Lung (tissue), 12 donors: Measurements from ENCODE around the gene BCAT1. TPM values are rescaled to one million over a fixed set of nuclear protein-coding genes. Genes with fewer than 3 reads are reported as not detected.

Experiments
- ATAC-seq: fragments of 200-7000 bp; cut with Tn5 transposase; one replicate; pipeline ENCODE4 v1.9.1; 2020; ENCODE audit warnings: moderate number of reproducible peaks; ENCODE audit not compliant: insufficient read depth, low FRiP score
- DNase-seq, 3 donors: peaks; one replicate each; pipeline ENCODE4 v3.0.0-alpha.2; 2013 to 2017
- H3K27ac ChIP-seq, 2 donors: one replicate each; pipeline ENCODE4 v1.5.1; 2013; ENCODE audit warnings: mild to moderate bottlenecking in 2 of 2, moderate library complexity in 2 of 2, control low read depth in 1 of 2, inconsistent platforms in 1 of 2, low read depth in 1 of 2, low read length in 1 of 2
- H3K27me3 ChIP-seq, 3 donors: one replicate each; pipeline ENCODE4 v1.5.1; 2013; ENCODE audit warnings: low read length in 2 of 3; ENCODE audit not compliant: control insufficient read depth in 3 of 3, insufficient read depth in 3 of 3
- H3K36me3 ChIP-seq, 4 donors: one replicate each; pipeline ENCODE4 v1.5.1; 2013; ENCODE audit warnings: low read length in 4 of 4, mild to moderate bottlenecking in 1 of 4, moderate library complexity in 1 of 4; ENCODE audit not compliant: control insufficient read depth in 4 of 4, insufficient read depth in 4 of 4
- H3K4me1 ChIP-seq, 5 donors: one replicate each; pipeline ENCODE4 v1.5.1; 2013; ENCODE audit warnings: low read length in 5 of 5, mild to moderate bottlenecking in 2 of 5, moderate library complexity in 1 of 5; ENCODE audit not compliant: control insufficient read depth in 5 of 5, insufficient read depth in 5 of 5
- H3K4me3 ChIP-seq: one replicate; pipeline ENCODE4 v1.5.1; 2013; ENCODE audit warnings: mild to moderate bottlenecking, control low read depth, moderate library complexity
- H3K9ac ChIP-seq, 2 donors: one replicate each; pipeline ENCODE4 v1.5.1; 2013; ENCODE audit warnings: low read length in 2 of 2, control low read depth in 1 of 2; ENCODE audit not compliant: insufficient read depth in 1 of 2
- H3K9me3 ChIP-seq, 4 donors: one replicate each; pipeline ENCODE4 v1.5.1; 2013; ENCODE audit warnings: low read length in 3 of 4, mild to moderate bottlenecking in 1 of 4, moderate library complexity in 1 of 4; ENCODE audit not compliant: control insufficient read depth in 4 of 4, insufficient read depth in 3 of 4
- CTCF ChIP-seq: IDR thresholded peaks from 2 replicates; pipeline ENCODE4 v1.5.1; 2012; ENCODE audit warnings: mild to moderate bottlenecking; ENCODE audit errors: control extremely low read depth, extremely low read depth
- WGBS, 2 donors: extraction: QIAGEN DNeasy Blood & Tissue Kit; methylation state at CpG; one replicate each; pipeline ENCODE4 v1.1.7; 2013; 5-methylcytosine and 5-hydroxymethylcytosine counted together
- polyA plus RNA-seq, 2 donors: library from polyadenylated mRNA; stranded (reverse); fragments of 200-250 nt; gene quantifications; one replicate each; pipeline ENCODE4 v1.2.1, GENCODE V29; 2013
- total RNA-seq, 2 donors: library from RNA; depleted of rRNA in 1 of 2; stranded (reverse); fragments of >200 nt in 1 of 2; gene quantifications; one replicate each; pipeline ENCODE4 v1.2.1, GENCODE V29; 2014 to 2021
- donor health status: control.
- donor health status: control.
- donor health status: Bipolar disorder and iron deficiency.
- donor health status: healthy.
- donor health status: DM: yes; HTN: yes; CAD: no.

Gene BCAT1
- total and polyA plus RNA-seq, 4 donors = 11.7 to 94.9 (median 40.9) TPM

- Histone ChIP-seq H3K4me3 (no peak overlapping the region), H3K27ac (no peak overlapping the region), H3K4me1 (no peaks in the 10 kb centered on the region), H3K9me3 (peaks cover 0 to 3% (median 2%) of the 10 kb centered on the region in 4 donors), H3K36me3 (peaks cover 0 to 3% (median under 1%) of the 10 kb centered on the region in 4 donors), H3K27me3 (no peaks in the 10 kb centered on the region), H3K9ac (no peak overlapping the region)
- no peak for DNase-seq
- ATAC-seq = peak; percentile 86
- TF ChIP-seq CTCF = no peak
- 60 to 69% methylated on average over 1 of the region's 1 CpG for WGBS, 2 donors
These were observed 86.9 kb downstream of the BCAT1 start for GRCh38 chr12:24861766-24862540.

- Histone ChIP-seq H3K4me3 (no peak overlapping the region), H3K9ac (no peak overlapping the region), H3K4me1 (no peaks in the 10 kb centered on the region), H3K27me3 (no peaks in the 10 kb centered on the region), H3K9me3 (peaks cover 0 to 2% (median under 1%) of the 10 kb centered on the region in 4 donors), H3K36me3 (peaks cover 0 to 3% (median 0%) of the 10 kb centered on the region in 4 donors), H3K27ac (no peak overlapping the region)
- ATAC-seq (no peak), DNase-seq (no peak)
- TF ChIP-seq CTCF = no peak
These were observed 88.4 kb downstream of the BCAT1 start for GRCh38 chr12:24860546-24860945.

GRCh38 chr12:24856541-24856940 lies 92.4 kb downstream of the BCAT1 start:
- Histone ChIP-seq H3K4me3 (no peak overlapping the region), H3K9ac (no peak overlapping the region), H3K36me3 (peaks cover 0 to under 1% (median 0%) of the 10 kb centered on the region in 4 donors), H3K27me3 (no peaks in the 10 kb centered on the region), H3K9me3 (peaks cover 0 to 1% (median 0%) of the 10 kb centered on the region in 4 donors), H3K27ac (no peak overlapping the region), H3K4me1 (no peaks in the 10 kb centered on the region)
- no peak for TF ChIP-seq CTCF
- ATAC-seq (no peak), DNase-seq (no peak)
- 92 to 95% methylated on average over 3 of the region's 3 CpGs for WGBS, 2 donors
